ENCODE measurements around the gene SMYD3.

SMYD3 gene

DNA sequence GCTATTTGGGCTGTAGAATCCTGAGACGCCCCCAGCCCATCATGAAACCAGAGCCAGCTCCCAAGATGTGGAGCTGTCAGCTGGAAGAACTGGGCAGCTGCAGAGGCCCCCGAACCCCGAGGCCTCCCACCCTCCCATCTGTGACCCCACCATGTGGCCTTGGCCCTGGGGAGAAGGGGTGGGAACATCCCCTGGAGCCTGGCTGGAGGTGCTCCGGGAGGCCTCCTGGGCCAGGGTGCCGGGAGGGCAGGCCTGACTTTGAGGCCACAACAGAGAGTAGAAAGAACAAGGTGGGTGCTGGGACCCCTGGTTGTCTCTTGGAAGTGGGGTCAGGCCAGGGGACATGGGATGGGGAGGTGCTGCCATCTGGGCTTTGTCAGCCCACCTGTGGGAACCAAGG, 6.0 kb upstream of the SMYD3 start:
- Histone ChIP-seq H3K27me3 (no peaks in the 10 kb centered on the region), H3K9me3 (peaks cover 14% of the 10 kb centered on the region)
- DNase-seq = no peak

DNA sequence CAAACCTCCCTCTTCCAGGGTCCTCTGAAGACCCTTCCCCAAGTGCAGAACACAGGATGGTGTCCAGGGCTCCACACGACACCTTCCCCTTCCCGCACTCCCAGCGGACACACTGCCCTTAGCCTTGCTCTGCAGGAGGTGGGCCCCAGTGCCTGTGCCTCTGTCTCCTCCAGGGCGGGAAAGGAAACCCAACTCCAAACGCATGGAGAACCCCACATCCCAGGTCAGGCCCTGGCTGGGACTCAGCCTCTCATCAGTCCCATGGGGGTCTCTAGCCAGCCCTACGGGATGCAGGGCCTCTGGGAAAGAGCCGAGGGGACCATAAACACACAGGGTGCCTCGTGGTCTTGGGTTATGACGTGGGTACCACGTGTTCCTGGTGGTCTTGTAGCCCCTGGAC, 5.6 kb upstream of the SMYD3 start:
- peaks cover 14% of the 10 kb centered on the region for H3K9me3 ChIP-seq
- no peaks in the 10 kb centered on the region for H3K27me3 ChIP-seq
- TF ChIP-seq, protein P1, sequence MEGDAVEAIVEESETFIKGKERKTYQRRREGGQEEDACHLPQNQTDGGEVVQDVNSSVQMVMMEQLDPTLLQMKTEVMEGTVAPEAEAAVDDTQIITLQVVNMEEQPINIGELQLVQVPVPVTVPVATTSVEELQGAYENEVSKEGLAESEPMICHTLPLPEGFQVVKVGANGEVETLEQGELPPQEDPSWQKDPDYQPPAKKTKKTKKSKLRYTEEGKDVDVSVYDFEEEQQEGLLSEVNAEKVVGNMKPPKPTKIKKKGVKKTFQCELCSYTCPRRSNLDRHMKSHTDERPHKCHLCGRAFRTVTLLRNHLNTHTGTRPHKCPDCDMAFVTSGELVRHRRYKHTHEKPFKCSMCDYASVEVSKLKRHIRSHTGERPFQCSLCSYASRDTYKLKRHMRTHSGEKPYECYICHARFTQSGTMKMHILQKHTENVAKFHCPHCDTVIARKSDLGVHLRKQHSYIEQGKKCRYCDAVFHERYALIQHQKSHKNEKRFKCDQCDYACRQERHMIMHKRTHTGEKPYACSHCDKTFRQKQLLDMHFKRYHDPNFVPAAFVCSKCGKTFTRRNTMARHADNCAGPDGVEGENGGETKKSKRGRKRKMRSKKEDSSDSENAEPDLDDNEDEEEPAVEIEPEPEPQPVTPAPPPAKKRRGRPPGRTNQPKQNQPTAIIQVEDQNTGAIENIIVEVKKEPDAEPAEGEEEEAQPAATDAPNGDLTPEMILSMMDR (IDR thresholded peaks at IDR 0.05; ENCODE audit: low read depth, low read length) = no peak
- no peak overlapping the region for H3K4me3 ChIP-seq (ENCODE audit: low read depth, low read length)
- no peaks in the 10 kb centered on the region for H3K36me3 ChIP-seq
- DNase-seq = no peak
- H3K4me1 ChIP-seq = no peaks in the 10 kb centered on the region

More for the DNA sequence above, 6.0 kb upstream of the SMYD3 start:
- Histone ChIP-seq H3K4me3 (ENCODE audit: low read depth, low read length) (no peak overlapping the region), H3K4me1 (no peaks in the 10 kb centered on the region), H3K36me3 (no peaks in the 10 kb centered on the region)
- TF ChIP-seq, protein P1 (IDR thresholded peaks at IDR 0.05; ENCODE audit: low read depth, low read length) = no peak

DNA sequence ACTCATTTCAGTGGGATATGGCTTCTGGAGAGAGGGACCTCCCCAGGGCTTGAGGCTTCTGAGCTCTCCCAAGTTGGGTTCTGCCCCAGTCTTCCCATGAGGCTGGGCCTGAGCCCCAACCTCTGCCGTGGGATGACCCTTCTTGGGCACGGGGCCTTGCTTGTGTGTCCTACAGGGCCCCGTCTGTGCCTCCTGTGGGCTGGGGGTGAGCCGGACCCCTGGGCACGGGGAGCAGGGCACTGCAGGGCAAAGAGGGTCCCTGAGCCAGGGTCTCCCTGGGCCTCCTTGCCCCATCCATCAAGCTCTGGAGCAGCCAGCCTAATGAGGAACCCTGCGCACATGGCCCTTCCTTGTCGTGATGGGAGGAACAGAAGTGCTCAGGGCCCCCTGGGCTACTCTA, 5.2 kb upstream of the SMYD3 start:
- TF ChIP-seq, protein P1 (IDR thresholded peaks at IDR 0.05; ENCODE audit: low read depth, low read length) = no peak

DNA sequence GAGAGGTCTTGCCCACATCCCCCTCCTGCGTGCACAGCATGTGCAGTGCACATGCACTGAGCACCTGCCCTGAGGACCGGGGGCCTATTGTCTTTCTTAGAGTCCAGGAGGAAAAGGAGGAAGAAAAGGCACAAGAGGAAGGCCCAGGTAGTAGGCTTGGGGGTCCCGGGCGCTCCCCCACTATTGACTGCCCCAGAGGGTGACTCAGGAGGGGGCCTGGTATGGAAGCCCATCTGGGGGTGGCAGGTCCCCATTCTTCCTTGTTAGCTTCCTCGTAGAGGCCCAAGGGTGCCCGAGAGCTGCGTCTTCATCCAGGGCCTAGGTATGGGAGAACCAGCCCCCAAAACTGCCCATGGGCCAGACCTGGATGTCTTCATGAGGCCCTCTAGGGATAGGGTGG, 4.1 kb upstream of the SMYD3 start:
- Histone ChIP-seq H3K4me3 (ENCODE audit: low read depth, low read length) (no peak overlapping the region), H3K27me3 (no peaks in the 10 kb centered on the region), H3K4me1 (no peaks in the 10 kb centered on the region), H3K9me3 (peaks cover 14% of the 10 kb centered on the region), H3K36me3 (peaks cover 3% of the 10 kb centered on the region; the same call in 1 of the 2 replicates)
- TF ChIP-seq, protein P1 (IDR thresholded peaks at IDR 0.05; ENCODE audit: low read depth, low read length) = no peak
- DNase-seq = no peak

More for the DNA sequence above, 5.2 kb upstream of the SMYD3 start:
- peaks cover 14% of the 10 kb centered on the region for H3K9me3 ChIP-seq
- no peaks in the 10 kb centered on the region for H3K27me3 ChIP-seq
- no peaks in the 10 kb centered on the region for H3K4me1 ChIP-seq
- H3K36me3 ChIP-seq = no peaks in the 10 kb centered on the region
- no peak overlapping the region for H3K4me3 ChIP-seq (ENCODE audit: low read depth, low read length)
- DNase-seq = no peak

DNA sequence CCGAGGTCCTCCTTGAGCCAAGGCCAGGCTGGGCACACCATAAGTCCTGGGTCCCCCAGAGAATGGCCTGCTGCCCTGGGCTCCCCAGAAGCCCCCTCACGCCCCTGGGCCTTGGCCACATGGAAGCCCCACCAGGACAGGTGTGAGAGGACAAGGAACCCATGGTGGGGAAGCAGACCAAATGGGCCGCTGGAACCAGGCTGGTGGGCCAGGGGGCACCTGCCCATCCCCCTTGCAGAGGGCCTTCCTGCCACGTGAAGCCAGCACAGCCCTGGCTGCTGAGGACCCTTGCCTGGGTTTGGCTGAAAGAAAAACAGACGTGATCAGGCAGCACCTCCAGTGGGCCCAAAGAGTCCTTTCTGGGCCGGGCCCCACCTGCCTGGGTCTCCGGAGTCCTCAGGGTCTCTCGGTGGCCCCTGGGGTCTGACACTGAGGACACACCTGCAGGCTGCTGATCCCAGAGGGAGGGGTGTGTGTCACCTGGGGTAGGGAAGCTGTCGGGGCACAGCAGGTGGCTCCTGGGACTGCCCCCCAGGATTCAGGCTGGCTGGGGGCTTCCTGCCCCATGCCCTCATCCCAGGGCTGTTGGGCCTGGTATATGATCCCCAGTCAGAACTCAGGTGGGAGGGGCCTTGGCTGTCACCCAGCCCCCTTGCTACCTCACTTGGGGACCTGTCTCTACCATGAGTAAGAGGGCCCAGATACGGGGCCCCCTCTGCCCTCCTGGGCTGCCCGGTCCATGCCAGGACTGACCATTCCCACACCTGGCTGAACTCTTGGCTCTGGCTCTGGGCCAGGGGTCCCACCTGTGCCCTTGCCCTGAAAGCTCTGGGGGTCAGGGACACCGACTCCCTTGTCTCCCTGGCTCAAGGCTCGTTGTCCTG, 3.3 kb upstream of the SMYD3 start:
- TF ChIP-seq, protein P1 (IDR thresholded peaks at IDR 0.05; ENCODE audit: low read depth, low read length) = no peak
- DNase-seq = no peak

More for the DNA sequence above, 3.3 kb upstream of the SMYD3 start:
- Histone ChIP-seq H3K4me3 (ENCODE audit: low read depth, low read length) (no peak overlapping the region), H3K4me1 (no peaks in the 10 kb centered on the region), H3K27me3 (no peaks in the 10 kb centered on the region), H3K36me3 (peaks cover 3% of the 10 kb centered on the region; the same call in 1 of the 2 replicates), H3K9me3 (peaks cover 9% of the 10 kb centered on the region; the same call in 1 of the 2 replicates)
